ENCODE results near the gene SPAG16.

GRCh38 chr2:213862407-213863076 lies 578.3 kb downstream of the SPAG16 start:
- TF ChIP-seq CTCF (IDR thresholded peaks at IDR 0.05 in 8 of 11, conservative IDR thresholded peaks at IDR 0.05 in 3 of 11), result no peak
- TF ChIP-seq POLR2A (IDR thresholded peaks at IDR 0.05), result no peak

All from spleen (tissue), 7 donors.